Gastroesophageal sphincter (tissue), 3 donors: ENCODE measurements around the gene CCNYL1.
"Not testable (repeated sequence)": the region's sequence is repeated elsewhere in the genome, so short reads cannot be mapped to it uniquely, and the experiment has no call there.

ENCODE experiments used
- POLR2AphosphoS5 ChIP-seq: sonication (generic); formaldehyde crosslinking; IDR thresholded peaks from one replicate; pipeline ENCODE4 v1.6.1; 2017; ENCODE audit warnings: antibody characterized with exemption
- TF ChIP-seq, protein P1 (sequence below), 4 experiments: fragments of 200-600 bp in 2 of 4; fragments of 450-650 bp in 2 of 4; sonication (generic) in 1 of 4; IDR thresholded peaks; one replicate each; pipeline ENCODE4 v1.5.1; 2017 to 2019; ENCODE audit warnings: antibody characterized with exemption in 4 of 4, mild to moderate bottlenecking in 2 of 4, moderate library complexity in 2 of 4

- TF ChIP-seq, protein P1, sequence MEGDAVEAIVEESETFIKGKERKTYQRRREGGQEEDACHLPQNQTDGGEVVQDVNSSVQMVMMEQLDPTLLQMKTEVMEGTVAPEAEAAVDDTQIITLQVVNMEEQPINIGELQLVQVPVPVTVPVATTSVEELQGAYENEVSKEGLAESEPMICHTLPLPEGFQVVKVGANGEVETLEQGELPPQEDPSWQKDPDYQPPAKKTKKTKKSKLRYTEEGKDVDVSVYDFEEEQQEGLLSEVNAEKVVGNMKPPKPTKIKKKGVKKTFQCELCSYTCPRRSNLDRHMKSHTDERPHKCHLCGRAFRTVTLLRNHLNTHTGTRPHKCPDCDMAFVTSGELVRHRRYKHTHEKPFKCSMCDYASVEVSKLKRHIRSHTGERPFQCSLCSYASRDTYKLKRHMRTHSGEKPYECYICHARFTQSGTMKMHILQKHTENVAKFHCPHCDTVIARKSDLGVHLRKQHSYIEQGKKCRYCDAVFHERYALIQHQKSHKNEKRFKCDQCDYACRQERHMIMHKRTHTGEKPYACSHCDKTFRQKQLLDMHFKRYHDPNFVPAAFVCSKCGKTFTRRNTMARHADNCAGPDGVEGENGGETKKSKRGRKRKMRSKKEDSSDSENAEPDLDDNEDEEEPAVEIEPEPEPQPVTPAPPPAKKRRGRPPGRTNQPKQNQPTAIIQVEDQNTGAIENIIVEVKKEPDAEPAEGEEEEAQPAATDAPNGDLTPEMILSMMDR (IDR thresholded peaks at IDR 0.05), result not testable (repeated sequence)
- TF ChIP-seq POLR2AphosphoS5, result not testable (repeated sequence)
Measured at GRCh38 chr2:207753688-207754087, 42.2 kb downstream of the CCNYL1 start.
